GM19099 (cell line): ENCODE data around the gene RIMS4.

Experiments used
- POLR2A ChIP-seq: IDR thresholded peaks from 3 replicates; pipeline ENCODE4 v1.6.1; 2011; ENCODE audit warnings: low read depth; ENCODE audit not compliant: insufficient read length; ENCODE audit errors: extremely low read depth

Gene RIMS4

DNA sequence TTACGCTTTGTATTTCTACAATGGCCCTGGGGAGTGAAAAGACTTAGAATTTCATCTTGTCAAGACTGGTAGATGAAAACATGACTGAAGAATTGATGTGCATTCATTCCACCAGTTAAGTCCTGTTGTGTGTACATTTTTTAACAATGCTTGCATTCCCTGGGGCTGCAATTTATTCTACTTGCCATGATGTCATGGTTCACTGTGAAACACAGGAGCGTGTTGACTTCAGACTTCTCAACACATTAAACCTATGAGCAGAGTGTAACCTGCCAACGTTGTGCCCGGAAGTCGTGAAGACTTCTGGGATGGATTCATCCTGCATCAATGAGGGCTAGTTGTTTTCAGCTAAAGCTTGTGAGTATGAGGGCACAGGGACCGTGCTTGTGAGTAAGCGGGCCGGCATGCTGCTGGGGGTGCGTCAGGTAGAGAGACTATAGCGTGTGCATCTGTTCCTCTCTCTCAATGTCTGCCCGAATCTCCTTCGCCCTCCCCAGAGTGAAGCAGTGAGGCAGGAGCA, 26.3 kb upstream of the RIMS4 start:
- no peak for TF ChIP-seq POLR2A

DNA sequence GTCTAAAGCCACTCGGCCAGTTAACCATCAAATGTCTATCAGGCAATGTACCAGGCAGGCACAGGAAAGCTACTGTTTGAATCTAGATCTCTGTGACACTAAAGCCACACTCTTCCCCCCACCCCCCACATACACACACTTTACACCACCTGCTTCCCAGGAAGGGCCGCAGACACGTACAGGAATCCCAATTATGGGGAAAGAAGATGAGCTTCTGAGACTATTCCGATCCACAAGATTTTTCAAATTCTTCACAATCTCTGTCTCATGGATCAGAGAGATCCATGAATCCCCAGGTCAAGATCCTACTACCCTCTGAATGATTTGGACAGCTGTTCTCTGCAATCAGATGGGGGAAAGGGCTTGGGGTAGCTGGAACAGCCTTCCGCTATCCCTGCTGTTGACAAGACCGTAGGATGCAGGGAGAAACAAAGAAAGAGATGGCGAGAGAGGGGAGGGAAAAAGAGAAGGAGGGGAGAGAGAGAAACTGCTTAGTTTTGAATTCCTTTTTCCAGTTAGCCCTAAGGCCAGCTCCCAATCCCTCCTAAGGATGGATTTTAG, 25.4 kb upstream of the RIMS4 start:
- TF ChIP-seq POLR2A, result no peak

DNA sequence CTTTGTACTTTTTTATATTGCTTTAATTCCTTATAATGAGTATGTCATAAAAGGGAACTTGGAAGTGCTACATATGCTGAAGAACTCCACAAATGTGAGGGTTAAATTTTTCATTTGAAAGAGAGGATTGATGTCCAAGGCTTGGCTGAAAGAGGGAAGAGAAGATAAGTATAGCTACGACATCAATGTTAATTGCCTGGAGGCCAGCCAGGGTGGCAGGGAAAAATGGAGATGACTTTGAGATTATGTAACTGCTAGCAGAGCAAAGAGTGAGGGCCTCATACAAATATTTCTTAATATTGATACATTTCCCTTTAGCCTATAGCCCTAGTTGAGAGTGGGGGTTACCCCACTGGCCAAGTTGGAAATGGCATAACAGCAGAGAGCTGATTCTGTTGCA, 24.8 kb upstream of the RIMS4 start:
- TF ChIP-seq POLR2A, result no peak

DNA sequence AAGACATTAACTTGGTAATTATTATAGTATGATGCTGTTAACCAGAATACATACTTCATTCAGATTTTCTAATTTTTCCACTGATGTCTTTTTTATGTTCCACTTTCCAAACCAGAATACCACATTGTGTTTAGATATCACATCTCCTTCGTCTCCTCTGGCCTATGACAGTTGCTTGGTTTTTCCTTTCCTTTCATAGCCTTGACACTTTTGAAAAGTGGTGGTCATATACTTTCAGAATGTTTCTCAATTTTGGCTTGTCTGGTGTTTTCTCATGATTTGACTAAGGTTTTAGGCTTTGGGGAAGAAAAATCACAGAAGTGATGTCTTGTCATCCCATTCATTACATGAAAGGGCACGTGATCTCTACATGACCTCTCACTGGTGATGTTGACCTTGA, 24.3 kb upstream of the RIMS4 start:
- no peak for TF ChIP-seq POLR2A

DNA sequence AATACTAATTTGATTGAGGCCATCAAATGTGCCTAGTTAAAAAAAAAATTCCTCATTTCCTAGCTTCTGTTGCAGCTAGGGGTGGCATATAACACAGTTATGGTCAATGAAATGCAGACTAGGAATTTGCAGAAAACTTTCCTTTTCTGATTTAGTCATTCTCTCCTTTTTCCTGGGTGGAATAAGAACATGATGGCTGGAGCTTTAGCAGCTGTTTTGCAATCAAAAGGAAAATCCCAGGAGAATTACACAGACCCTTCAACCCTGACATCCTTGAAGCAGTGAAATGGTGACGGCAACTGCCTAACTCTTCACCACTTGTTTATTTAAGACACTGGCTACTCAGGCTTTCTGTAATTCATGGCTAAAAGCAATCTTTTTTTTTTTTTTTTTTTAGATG, 23.1 kb upstream of the RIMS4 start:
- TF ChIP-seq POLR2A, result no peak

DNA sequence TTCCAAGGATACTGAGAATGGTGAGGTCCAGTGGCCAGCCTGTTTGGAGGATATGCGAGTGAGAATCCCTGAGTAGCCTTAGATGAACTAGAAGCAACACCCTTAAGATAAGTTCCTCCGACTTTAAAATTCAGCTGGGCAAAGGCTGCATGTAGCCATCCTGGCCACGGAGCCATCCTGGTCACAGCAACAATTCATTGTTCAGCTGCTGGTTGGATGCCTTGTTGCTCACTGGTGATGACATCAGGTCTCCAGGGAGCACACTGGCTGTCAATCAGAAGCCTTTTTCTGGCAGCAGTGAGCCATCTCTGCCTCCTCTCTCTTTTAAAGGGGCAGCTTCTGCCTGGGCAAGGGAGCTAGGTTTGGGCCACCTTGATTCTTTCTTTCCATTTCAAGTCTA, 22.4 kb upstream of the RIMS4 start:
- TF ChIP-seq POLR2A, result no peak

DNA sequence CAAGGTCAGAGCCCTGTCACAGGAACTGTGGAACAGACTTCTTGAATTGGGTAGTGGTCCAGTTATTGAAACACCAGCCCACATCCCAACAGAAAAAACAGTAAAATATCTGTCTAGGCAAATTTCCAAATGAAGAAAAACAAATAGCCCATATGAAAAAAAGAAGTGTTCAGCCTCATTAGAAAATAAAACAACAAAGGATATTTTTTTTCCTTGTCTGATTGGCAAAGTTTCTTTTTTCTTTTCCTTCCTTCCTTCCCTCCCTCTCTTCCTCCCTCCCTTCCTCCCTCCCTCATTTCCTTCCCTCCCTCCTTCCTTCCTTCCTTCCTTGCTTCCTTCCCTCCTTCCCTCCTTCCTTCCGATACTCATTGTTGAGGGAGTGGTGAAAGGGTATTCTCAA, 20.6 kb upstream of the RIMS4 start:
- TF ChIP-seq POLR2A, result no peak

DNA sequence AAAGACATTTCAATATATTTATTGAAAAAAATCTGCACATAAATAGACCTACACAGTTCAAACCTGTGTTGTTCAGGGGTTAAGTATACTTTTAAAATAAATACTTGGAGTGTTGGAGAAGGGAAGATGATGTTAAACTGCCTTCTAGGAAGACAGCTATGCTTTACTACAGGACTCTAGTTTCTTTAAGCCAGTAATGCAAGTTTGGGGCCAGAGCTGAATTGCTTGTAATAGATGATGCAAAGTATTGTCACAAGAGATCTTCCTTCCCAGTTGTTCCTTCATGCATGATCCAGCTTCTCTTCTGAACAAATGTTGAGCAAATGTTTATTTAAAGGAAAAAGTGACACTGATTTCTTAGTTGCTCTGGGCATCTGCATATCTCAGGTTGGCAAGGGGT, 20.2 kb upstream of the RIMS4 start:
- TF ChIP-seq POLR2A, result no peak

DNA sequence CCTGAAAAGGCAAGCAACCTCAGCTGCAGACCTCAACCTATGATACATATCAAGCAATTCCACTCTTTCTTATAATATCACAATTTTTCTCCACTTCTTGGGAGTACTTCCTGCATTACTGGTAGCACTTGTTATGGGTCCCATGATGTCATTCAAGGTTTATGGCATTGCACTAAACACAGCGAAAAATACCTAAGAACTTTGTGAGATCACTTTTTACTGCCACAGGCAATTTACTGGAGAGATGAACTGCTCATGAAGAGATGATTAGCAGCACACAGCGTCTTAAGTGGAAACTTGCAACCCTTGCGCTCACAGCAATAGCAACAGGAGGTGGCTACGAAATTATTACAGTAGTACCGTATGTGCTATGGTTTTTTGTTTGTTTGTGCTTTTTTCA, 19.3 kb upstream of the RIMS4 start:
- TF ChIP-seq POLR2A, result no peak

DNA sequence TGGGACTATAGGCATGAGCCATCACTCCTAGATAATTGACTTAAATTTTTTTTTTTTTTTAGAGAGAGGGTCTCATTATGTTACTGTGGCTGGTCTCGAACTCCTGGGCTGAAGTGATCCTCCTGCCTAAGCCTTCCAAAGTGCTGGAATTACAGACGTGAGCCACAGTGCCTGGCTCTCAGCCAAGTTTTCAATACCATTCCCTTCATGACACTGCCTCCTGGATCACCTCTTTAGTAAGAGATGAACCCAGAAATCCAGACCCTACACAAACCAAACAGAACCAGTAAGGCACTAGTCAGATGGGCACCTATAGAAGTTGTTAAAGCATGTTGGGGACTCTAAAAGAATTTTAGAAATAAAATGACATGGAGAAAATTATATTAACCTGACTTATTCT, 18.3 kb upstream of the RIMS4 start:
- TF ChIP-seq POLR2A, result no peak

DNA sequence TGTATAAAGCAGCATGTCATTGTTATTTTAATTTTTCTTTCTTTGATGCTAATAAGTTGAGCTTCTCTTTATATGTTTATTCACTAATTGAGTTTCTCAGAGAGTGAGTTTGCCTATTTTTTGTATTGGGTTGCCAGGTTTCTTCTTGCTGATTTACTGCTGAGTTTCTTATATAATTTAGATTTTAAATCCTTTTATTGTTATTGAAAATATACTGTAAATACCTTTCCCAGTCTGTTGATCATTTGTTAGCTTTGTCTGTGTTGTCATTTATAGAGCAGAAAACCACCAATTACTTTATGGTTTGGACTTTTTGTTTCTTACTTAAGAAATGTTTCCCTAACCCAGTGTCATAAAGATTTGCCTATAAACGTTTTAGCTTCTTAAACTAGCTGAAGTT, 17.1 kb upstream of the RIMS4 start:
- TF ChIP-seq POLR2A, result no peak

DNA sequence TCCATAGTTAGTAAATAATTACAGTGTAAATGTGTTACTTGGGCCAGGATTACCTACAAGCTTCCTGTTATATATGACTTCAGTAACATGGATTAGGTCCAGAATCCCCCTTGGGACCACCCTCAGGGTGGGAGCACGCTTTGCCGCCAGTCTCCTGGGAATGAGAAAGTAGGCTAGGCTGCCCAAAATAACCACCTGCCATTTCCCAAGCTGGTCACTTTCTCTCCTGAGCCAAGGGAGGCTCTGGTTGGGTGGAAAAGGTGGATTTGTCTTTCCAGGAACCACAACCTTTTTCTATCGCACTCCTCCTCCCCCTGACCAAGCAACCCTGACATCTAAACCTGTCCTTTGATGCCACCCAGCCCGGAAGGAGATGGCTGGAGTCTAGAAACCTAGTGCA, 9.6 kb upstream of the RIMS4 start:
- TF ChIP-seq POLR2A, result no peak

DNA sequence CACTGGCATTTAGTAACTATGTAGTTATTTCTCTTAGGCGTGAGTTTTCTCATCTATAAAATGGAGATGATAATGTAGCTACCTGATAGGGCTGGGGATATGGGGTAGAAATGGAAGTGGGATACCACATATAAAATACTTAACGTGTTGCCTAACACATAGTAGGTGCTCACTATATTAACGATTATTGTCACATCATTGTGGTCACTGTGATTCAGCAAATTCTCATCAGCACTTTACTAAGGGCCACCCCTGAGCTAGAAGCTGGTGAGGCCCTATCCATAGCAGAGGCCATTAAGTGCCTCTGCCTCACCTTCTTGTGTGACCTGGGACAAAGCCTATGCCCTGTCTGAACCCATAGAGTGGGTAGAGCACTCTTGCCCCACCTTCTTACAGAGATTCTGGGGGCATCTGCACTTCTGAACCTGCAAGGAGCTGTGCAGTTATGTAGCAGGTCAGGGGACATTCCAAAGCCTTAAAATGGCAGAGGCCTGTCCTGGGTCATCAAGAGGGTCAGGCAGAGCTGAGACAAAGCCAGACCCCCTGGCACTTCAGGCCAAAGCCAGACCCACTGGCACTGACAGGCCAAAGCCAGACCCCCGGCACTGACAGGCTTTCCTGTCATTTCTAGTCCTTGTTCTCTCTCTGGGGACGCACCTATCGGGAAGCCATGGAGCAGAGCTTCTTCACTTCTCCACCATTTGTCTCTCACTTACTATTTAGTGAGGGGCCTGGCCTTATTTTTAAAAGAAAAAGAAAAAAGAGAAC, 7.0 kb upstream of the RIMS4 start:
- TF ChIP-seq POLR2A, result no peak

DNA sequence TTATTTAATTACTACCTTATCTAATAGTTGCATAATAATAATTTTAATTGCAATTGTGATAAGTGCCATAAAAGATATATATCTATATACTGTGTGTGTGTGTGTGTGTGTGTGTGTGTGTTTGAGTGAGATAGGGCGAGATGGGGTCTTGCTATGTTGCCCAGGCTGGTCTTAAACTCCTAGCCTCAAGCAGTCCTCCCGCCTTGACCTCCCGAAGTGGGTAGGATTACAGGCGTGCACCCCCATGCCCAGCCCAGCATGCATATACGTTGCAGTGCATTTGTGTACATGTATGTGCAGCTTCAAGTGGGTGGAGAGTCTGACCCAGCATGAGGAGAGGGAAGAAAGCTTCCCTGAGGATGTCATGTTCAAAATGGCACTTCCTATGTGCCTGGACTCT, 4.6 kb upstream of the RIMS4 start:
- TF ChIP-seq POLR2A, result no peak

DNA sequence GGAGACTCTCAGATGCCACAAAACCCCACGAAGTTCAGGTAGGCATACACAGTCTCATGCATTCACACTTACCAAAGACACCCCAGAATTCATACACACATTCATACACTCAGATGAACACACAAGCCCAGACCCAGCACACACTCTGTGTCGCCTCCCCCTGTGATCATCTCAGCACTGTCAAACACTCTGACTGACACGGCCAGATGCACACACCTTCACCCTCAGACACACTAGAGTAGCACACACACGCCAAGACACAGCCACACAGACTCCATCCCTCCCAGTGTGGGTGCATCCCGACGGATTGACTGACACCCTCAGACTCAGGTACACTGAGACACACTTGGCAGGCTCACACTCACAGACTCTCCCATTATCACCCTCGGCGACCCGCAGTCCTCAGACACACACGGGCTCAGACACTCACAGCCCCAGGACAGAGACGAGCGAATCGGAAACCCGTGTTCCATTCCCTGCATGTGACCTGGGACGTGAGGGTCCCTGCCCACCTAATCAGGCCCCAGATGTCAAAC, 872 bp upstream of the RIMS4 start:
- TF ChIP-seq POLR2A, result no peak

DNA sequence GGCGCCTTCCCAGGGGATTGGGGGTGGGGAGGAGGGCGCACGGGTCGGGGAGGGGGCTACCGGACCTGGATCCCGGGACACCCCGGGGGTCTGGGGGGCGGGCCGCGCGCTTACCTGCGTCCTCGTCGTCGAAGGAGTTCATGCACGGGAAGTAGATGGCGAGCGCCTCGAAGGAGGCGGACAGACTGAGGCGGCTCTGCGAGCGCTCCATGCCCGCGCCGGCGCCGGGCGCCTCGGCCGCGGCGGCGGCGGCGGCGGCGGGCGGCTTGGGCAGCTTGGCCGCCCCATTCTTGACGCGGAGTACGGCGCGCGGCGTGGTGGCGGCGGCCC, 320 bp downstream of the RIMS4 start:
- no peak for TF ChIP-seq POLR2A

DNA sequence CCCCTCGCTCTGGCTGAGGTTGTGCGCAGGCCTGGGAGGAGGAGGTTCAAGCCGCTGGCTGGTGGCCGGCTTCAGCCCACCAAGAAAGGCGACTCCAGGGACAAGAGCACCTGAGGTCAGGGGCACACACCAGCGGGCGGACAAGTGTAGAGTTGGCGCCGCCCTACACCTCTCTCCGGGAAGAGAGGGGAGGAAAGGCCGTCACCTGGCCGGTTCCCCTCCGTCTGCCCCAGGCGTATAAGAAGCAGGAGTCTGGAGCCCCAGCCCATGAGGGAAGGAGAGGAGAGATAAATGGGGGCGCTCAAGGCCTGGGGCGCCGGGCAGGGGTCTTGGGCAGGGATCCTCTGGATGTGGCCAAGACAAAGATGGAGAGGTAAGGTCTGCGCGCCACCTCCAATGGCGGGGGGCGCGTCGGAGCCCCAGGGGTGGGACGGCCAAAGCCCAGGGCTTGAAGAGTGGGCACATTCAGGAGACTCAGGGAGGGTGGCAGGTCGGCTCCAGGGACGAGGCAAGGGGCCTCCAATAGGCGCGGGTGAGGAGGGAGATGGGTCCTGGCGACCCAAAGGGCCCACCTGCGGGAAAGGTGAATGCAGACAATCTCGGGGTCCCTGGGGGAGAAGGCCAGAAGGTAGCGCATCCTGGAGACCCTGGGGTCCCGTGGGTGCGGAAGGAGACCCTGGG, 826 bp downstream of the RIMS4 start:
- TF ChIP-seq POLR2A, result no peak

DNA sequence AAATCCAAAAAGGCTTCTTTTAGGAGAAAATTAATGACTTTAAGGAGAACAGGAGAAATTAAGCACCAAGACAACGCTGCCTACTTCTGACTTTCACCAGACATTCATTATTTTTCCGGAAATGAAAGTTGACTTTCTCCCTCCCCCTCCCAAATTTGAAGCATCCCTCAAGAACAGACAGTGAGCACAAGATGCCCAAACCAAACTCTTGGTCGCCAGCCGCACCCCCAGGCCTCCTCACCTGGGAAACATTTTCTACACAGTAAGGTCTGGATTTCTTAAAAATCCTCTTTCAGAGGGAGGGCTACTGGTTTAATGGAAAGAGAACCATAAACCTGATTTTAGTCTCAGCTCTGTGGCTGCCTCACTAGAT, 2.7 kb downstream of the RIMS4 start:
- no peak for TF ChIP-seq POLR2A
